ENCODE results near the gene TOB2.
"Not testable (repeated sequence)": the region's sequence is repeated elsewhere in the genome, so short reads cannot be mapped to it uniquely, and the experiment has no call there.

TOB2 gene

DNA sequence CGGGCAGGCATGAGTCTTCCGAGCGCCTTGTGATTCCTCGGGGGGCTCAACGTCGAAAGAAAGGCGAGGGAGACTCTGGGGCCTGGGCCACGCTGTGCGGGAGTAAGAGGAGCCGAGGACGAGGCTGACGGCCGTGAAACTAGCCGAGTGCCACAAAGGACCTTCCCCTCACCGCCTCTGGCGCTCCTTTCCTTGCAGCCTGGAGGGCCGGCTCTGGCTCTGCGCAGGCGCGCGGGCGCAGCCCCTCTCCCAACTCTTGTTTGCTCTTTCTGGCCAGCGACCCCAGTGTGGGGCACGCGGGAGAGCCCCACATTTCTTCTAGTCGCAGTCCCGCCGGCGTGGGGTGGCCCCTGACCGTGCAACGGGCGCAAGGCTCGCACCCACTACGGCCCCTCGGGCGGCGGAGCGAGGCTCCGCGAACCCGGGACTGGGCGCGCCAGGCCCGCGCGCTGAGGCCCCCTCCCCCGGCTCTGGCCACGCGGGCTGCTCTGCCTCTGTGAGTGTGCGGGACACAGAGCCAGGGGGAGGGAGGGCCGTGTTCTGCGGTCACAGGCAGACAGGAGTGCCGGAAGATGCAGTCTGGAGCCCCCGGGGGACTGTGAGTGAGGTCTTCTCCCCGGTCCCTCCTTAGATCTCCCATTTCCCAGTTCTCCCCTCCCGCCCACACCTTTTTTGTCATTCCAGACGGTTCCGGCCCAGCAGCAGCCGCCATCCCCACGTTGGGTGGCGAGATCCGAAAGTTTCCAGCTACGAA is 1.0 kb upstream of the TOB2 start:
- peak overlapping the region; percentile 98 for H3K4me3 ChIP-seq (replicated peaks; ENCODE audit: low read depth, low read length)
- no peak for DNase-seq (ENCODE audit: extremely low read depth, low read depth)
- TF ChIP-seq, protein P1, sequence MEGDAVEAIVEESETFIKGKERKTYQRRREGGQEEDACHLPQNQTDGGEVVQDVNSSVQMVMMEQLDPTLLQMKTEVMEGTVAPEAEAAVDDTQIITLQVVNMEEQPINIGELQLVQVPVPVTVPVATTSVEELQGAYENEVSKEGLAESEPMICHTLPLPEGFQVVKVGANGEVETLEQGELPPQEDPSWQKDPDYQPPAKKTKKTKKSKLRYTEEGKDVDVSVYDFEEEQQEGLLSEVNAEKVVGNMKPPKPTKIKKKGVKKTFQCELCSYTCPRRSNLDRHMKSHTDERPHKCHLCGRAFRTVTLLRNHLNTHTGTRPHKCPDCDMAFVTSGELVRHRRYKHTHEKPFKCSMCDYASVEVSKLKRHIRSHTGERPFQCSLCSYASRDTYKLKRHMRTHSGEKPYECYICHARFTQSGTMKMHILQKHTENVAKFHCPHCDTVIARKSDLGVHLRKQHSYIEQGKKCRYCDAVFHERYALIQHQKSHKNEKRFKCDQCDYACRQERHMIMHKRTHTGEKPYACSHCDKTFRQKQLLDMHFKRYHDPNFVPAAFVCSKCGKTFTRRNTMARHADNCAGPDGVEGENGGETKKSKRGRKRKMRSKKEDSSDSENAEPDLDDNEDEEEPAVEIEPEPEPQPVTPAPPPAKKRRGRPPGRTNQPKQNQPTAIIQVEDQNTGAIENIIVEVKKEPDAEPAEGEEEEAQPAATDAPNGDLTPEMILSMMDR (IDR thresholded peaks at IDR 0.05; ENCODE audit: low read depth, low read length, missing control alignments) = no peak

DNA sequence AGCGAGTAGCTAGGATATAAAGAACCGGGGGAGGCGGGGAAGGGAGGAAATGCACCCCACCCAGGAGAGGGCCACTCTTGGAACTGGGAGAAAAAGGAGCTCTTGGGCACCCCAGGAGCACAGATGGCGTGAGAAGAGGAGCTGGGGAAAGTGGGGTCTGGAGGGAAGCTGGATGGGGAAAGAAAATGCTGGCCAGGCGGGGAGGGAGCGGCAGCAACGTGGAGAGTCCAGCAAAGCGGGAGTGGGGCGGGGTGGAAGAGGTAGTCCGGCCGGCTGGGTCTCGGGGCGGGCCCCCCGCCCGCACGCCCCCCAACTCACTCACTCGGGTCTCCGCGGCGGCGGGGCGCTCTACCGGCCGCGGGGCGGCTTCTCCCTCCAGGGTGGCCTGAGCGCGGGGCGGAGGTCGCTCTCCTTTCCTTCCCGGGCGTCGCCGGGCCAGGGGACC is 522 bp downstream of the TOB2 start:
- no peak for DNase-seq (ENCODE audit: extremely low read depth, low read depth)
- TF ChIP-seq, protein P1 (IDR thresholded peaks at IDR 0.05; ENCODE audit: low read depth, low read length, missing control alignments) = no peak
- H3K4me3 ChIP-seq (replicated peaks; ENCODE audit: low read depth, low read length) = peak overlapping the region; percentile 98

DNA sequence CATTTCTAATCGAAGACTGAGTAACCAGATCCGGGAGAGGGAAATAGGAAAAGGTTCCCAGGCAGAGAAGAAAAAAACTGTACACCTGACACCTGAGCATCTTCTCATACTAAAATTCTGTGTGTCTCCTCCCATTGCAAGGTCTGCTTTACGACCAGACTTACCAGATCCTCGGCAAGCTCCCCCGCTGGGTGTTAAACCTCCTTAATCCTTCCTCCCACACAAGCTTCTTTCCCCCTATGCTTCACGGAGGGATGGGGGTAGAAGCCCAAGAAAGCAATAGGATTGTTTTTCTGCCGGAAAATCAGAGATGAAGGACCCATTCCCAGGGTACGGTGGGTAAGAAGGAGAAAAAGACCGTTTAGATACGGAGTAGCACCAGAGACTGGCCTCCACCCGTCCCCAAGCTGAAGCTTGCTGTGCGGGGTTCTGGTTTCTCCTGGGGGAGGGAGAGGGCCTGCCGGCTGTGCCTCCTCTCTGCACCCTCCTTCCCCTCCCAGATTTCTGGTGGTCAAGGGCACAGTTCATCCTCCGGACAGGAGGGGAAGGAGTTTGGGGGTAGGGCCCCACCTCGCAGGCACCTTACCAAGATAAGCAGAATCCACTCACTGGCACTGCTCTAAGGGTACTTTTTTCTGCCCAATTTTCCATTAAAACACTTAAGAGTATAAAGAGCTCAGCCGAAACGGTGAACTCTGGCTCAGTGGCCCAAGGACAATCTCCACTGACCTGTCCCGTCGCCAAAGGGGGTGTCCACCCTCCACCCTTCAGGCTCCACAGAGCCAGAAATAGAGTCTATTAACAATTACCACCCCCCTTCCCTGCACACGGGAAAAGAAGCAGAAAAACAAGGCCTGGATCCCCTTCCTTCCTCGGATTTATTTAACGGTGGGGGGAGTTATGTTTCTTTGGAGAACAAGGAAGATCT is 1.2 kb downstream of the TOB2 start:
- DNase-seq (ENCODE audit: extremely low read depth, low read depth) = no peak
- TF ChIP-seq, protein P1 (IDR thresholded peaks at IDR 0.05; ENCODE audit: low read depth, low read length, missing control alignments) = no peak
- peak overlapping the region; percentile 98 for H3K4me3 ChIP-seq (replicated peaks; ENCODE audit: low read depth, low read length)

DNA sequence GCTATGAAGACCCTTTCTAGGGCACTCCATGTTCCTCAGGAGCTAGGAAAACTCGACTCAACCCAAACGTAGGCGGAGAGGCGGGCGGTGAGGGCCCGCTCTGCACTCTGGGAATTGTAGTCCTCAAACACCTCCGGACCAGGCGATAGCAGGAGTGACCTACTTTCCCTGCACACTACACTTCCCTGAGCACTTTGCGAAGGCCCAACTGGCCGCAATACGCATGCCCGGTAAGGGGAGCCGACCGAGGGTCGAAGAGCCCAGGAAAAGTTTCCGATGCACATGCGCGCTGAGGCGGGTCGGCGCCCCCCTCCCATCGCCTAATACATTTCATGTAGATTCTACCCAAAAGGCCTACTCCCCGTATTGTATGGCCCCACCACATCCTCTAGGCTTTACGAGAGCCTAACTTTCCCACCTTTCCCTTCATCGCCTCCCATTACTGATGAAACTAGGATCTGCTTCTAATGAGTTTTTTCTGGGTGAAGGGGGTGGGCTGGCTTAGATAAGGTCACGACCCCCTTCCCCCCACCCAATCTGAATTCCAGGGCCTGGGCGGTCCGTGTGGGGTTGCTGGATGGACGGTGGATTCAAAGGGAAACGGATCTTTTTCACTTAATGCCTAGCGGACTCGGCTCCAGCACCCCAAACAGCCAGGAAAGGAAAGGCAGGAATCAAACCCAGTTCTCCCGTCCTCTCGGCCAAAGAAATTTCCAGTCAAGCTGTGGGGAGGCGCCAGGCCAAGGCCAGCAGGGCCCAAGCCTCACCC is 2.1 kb downstream of the TOB2 start:
- H3K4me3 ChIP-seq (replicated peaks; ENCODE audit: low read depth, low read length) = peak overlapping the region; percentile 98
- TF ChIP-seq, protein P1 (IDR thresholded peaks at IDR 0.05; ENCODE audit: low read depth, low read length, missing control alignments) = no peak
- DNase-seq (ENCODE audit: extremely low read depth, low read depth) = peak; percentile 92

DNA sequence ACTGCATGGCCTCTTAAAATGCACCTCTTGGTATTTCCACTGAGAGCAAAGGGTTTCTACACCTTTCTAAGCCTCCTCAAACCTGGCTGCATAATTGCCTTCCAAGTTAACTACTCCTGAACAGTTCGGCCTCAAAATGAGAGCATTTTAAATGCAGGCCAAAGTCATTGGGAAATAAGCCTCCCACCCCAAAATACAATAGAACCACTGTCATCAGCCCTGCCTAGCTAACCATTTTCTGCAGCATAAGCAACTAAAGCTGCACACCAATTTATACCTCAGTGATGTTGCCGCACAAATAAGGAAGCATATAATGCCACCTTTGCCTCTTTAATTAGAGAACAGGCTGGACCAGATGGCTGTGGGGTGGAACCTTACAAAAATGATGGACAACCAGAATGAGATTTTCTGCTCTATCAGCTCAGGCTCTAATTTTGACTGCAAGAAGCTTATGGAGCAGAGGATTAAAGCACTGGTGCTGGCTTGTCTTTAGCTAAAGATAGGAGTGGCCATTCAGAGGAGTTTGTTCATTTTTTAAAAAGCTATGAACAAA is 4.3 kb downstream of the TOB2 start:
- no peak for DNase-seq (ENCODE audit: extremely low read depth, low read depth)
- H3K4me3 ChIP-seq (replicated peaks; ENCODE audit: low read depth, low read length) = no peak overlapping the region
- TF ChIP-seq, protein P1 (IDR thresholded peaks at IDR 0.05; ENCODE audit: low read depth, low read length, missing control alignments) = no peak

DNA sequence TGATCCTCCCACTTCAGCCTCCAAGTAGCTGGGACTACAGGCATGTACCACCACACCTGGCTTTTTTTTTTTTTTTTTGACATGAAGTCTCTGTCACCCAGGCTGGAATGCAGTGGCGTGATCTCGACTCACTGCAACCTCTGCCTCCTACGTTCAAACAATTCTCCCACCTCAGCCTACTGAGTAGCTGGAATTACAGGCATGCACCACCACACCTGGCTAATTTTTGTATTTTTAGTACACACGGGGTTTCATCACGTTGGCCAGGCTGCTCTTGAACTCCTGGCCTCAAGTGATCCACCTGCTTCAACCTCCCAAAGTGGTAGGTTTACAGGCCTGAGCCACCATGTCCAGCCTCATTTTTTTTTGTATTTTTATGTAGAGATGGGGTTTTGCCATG is 6.1 kb downstream of the TOB2 start:
- DNase-seq (ENCODE audit: extremely low read depth, low read depth); H3K4me3 ChIP-seq (replicated peaks; ENCODE audit: low read depth, low read length): not testable (repeated sequence)

Measured in HFF-Myc (cell line).